Dendritic cell treated with granulocyte-macrophage colony-stimulating factor and Interleukin-4, amounts not matched to agents 40 ng/mL and 50 ng/mL, for 4 days (primary cell): Measurements from ENCODE around the gene PLCB4.

Experiments used
- H3K27ac Mint-ChIP-seq: one replicate; pipeline ENCODE4 v1.8.0; 2022; ENCODE audit warnings: mild to moderate bottlenecking, mixed read lengths
- H3K27me3 Mint-ChIP-seq: one replicate; pipeline ENCODE4 v1.8.0; 2022; ENCODE audit warnings: mild to moderate bottlenecking, mixed read lengths
- H3K36me3 Mint-ChIP-seq: one replicate; pipeline ENCODE4 v1.8.0; 2022; ENCODE audit warnings: low read depth, mixed read lengths
- H3K4me1 Mint-ChIP-seq: one replicate; pipeline ENCODE4 v1.8.0; 2022; ENCODE audit warnings: low read depth, mixed read lengths
- H3K4me3 Mint-ChIP-seq: one replicate; pipeline ENCODE4 v1.8.0; 2022; ENCODE audit warnings: mild to moderate bottlenecking, moderate library complexity, mixed read lengths
- H3K9me3 Mint-ChIP-seq: one replicate; pipeline ENCODE4 v1.8.0; 2022; ENCODE audit warnings: mixed read lengths
- intact Hi-C: fragments of 100-400 bp; cut with micrococcal nuclease; formaldehyde crosslinking; loops from one replicate; pipeline ENCODE4 v1.15.0; 2022

Gene PLCB4

DNA sequence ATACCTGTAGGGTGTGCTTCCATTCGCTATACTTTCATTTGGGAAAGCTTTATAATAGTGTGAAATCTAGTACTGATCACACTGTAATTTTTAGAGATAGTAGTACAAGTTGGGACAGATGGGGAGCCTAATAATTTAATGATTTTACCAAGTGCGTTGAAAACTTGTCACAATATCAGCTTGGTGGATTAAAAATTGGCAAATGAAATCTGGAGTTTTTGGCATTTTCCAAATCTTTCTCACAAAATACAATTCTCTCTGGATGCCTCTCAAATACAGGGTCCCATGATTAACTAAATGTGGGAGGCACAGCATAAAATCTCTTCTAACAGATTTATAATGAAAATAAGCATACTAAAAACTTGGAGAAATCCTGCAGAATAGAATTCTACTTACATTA, 96.4 kb downstream of the PLCB4 start:
- Mint-ChIP-seq H3K4me1 (peaks cover 6% of the 10 kb centered on the region), H3K4me3 (no peak overlapping the region), H3K36me3 (no peaks in the 10 kb centered on the region), H3K9me3 (no peaks in the 10 kb centered on the region), H3K27ac (no peak overlapping the region), H3K27me3 (peaks cover 2% of the 10 kb centered on the region)
- intact Hi-C loops: no loop called here

GRCh38 chr20:9166153-9166780, 97.4 kb downstream of the PLCB4 start:
- Mint-ChIP-seq H3K27ac (no peak overlapping the region), H3K9me3 (no peaks in the 10 kb centered on the region), H3K36me3 (no peaks in the 10 kb centered on the region), H3K4me1 (no peaks in the 10 kb centered on the region), H3K27me3 (no peaks in the 10 kb centered on the region), H3K4me3 (no peak overlapping the region)
- intact Hi-C loops: no loop called here

DNA sequence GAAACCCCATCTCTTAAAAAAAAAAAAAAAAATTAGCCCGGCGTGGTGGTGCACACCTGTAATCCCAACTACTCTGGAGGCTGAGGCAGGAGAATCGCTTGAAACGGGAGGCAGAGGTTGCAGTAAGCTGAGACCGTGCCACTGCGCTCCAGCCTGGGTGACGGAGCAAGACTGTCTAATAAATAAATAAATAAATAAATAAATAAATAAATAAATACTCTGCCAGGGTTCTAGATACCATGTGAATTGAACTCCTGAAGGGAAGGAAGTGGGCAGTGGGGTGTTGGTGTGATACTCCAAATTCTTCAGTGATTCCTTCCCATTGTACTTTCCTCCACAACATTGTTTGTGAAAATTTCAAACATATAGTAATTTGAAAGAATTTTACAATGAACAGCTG, 100.5 kb downstream of the PLCB4 start:
- no peaks in the 10 kb centered on the region for H3K27me3 Mint-ChIP-seq
- intact Hi-C loops: no loop called here
- no peaks in the 10 kb centered on the region for H3K36me3 Mint-ChIP-seq
- H3K4me1 Mint-ChIP-seq: no peaks in the 10 kb centered on the region
- no peaks in the 10 kb centered on the region for H3K9me3 Mint-ChIP-seq
- H3K4me3 Mint-ChIP-seq: no peak overlapping the region
- no peak overlapping the region for H3K27ac Mint-ChIP-seq

GRCh38 chr20:9172851-9173250, 104.0 kb downstream of the PLCB4 start:
- no peak overlapping the region for H3K4me3 Mint-ChIP-seq
- H3K4me1 Mint-ChIP-seq: no peaks in the 10 kb centered on the region
- no peak overlapping the region for H3K27ac Mint-ChIP-seq
- intact Hi-C loops: loop anchor here (5.0 kb wide), 1 partner anchor 321 kb away; no protein-coding TSS in a partner anchor
- H3K27me3 Mint-ChIP-seq: no peaks in the 10 kb centered on the region
- no peaks in the 10 kb centered on the region for H3K9me3 Mint-ChIP-seq
- no peaks in the 10 kb centered on the region for H3K36me3 Mint-ChIP-seq

- Mint-ChIP-seq H3K27me3 (no peaks in the 10 kb centered on the region), H3K4me3 (no peak overlapping the region), H3K27ac (no peak overlapping the region), H3K4me1 (no peaks in the 10 kb centered on the region), H3K36me3 (no peaks in the 10 kb centered on the region), H3K9me3 (no peaks in the 10 kb centered on the region)
- intact Hi-C loops: no loop called here
These were observed 108.4 kb downstream of the PLCB4 start for GRCh38 chr20:9177278-9177677.

- no peaks in the 10 kb centered on the region for H3K27me3 Mint-ChIP-seq
- H3K4me3 Mint-ChIP-seq: no peak overlapping the region
- H3K9me3 Mint-ChIP-seq: no peaks in the 10 kb centered on the region
- no peak overlapping the region for H3K27ac Mint-ChIP-seq
- no peaks in the 10 kb centered on the region for H3K36me3 Mint-ChIP-seq
- no peaks in the 10 kb centered on the region for H3K4me1 Mint-ChIP-seq
- intact Hi-C loops: no loop called here
These were observed 110.4 kb downstream of the PLCB4 start for GRCh38 chr20:9179193-9179802.

- no peaks in the 10 kb centered on the region for H3K9me3 Mint-ChIP-seq
- H3K27ac Mint-ChIP-seq: no peak overlapping the region
- no peaks in the 10 kb centered on the region for H3K36me3 Mint-ChIP-seq
- H3K27me3 Mint-ChIP-seq: no peaks in the 10 kb centered on the region
- no peak overlapping the region for H3K4me3 Mint-ChIP-seq
- intact Hi-C loops: no loop called here
- no peaks in the 10 kb centered on the region for H3K4me1 Mint-ChIP-seq
These were observed 111.0 kb downstream of the PLCB4 start for GRCh38 chr20:9179867-9180266.

GRCh38 chr20:9180481-9181257, 111.8 kb downstream of the PLCB4 start:
- no peak overlapping the region for H3K4me3 Mint-ChIP-seq
- no peaks in the 10 kb centered on the region for H3K27me3 Mint-ChIP-seq
- no peaks in the 10 kb centered on the region for H3K4me1 Mint-ChIP-seq
- intact Hi-C loops: no loop called here
- H3K27ac Mint-ChIP-seq: no peak overlapping the region
- H3K9me3 Mint-ChIP-seq: no peaks in the 10 kb centered on the region
- H3K36me3 Mint-ChIP-seq: no peaks in the 10 kb centered on the region

- no peaks in the 10 kb centered on the region for H3K27me3 Mint-ChIP-seq
- H3K36me3 Mint-ChIP-seq: no peaks in the 10 kb centered on the region
- H3K9me3 Mint-ChIP-seq: no peaks in the 10 kb centered on the region
- no peaks in the 10 kb centered on the region for H3K4me1 Mint-ChIP-seq
- intact Hi-C loops: no loop called here
- H3K4me3 Mint-ChIP-seq: no peak overlapping the region
- no peak overlapping the region for H3K27ac Mint-ChIP-seq
These were observed 116.6 kb downstream of the PLCB4 start for GRCh38 chr20:9185511-9185910.

DNA sequence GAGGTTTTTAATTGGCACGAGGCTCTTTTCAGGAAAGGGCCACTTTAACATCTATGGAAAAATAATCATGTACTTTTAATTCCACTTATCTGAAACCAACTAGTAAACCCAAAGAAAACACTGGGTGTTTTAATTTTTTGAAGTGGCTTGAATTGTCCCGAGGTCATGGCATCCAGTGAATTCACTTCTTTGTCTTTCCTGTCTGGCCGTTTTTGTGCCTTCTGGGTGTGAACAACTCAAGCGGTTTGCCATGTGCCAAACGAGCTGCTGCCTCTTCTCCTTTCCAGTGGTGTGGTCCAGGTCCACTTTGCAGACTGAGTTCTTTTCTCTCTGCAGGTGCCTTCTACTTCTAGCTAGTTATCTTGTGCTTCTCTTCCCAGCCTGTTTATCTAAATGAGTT, 117.5 kb downstream of the PLCB4 start:
- no peaks in the 10 kb centered on the region for H3K9me3 Mint-ChIP-seq
- no peak overlapping the region for H3K27ac Mint-ChIP-seq
- intact Hi-C loops: no loop called here
- no peak overlapping the region for H3K4me3 Mint-ChIP-seq
- H3K4me1 Mint-ChIP-seq: no peaks in the 10 kb centered on the region
- no peaks in the 10 kb centered on the region for H3K27me3 Mint-ChIP-seq
- no peaks in the 10 kb centered on the region for H3K36me3 Mint-ChIP-seq

DNA sequence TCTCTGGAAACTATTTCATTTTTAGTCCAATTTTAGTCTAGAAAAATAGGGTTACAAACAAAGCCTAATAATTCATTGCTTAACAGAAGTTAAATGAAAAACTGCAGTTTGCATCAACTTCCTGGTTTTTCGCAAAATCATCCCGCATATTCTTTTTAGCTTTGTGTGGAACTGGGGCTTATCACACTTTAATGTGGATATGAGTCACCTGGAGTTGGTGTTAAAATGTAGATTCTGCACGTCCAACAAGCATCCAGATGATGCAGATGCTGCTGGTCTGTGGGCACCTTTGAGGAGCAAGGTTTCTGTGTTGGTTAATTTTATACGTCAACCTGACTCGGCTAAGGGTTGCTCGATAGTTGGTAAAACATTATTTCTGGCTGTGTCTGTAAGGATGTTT, 126.1 kb downstream of the PLCB4 start:
- H3K27me3 Mint-ChIP-seq: no peaks in the 10 kb centered on the region
- H3K4me3 Mint-ChIP-seq: no peak overlapping the region
- H3K36me3 Mint-ChIP-seq: no peaks in the 10 kb centered on the region
- no peak overlapping the region for H3K27ac Mint-ChIP-seq
- H3K4me1 Mint-ChIP-seq: no peaks in the 10 kb centered on the region
- H3K9me3 Mint-ChIP-seq: no peaks in the 10 kb centered on the region
- intact Hi-C loops: no loop called here

- H3K4me3 Mint-ChIP-seq: no peak overlapping the region
- intact Hi-C loops: no loop called here
- no peaks in the 10 kb centered on the region for H3K36me3 Mint-ChIP-seq
- no peaks in the 10 kb centered on the region for H3K9me3 Mint-ChIP-seq
- no peak overlapping the region for H3K27ac Mint-ChIP-seq
- H3K27me3 Mint-ChIP-seq: no peaks in the 10 kb centered on the region
- H3K4me1 Mint-ChIP-seq: no peaks in the 10 kb centered on the region
These were observed 127.2 kb downstream of the PLCB4 start for GRCh38 chr20:9196110-9196509.

GRCh38 chr20:9198460-9198859, 129.6 kb downstream of the PLCB4 start:
- intact Hi-C loops: no loop called here
- no peaks in the 10 kb centered on the region for H3K9me3 Mint-ChIP-seq
- no peak overlapping the region for H3K4me3 Mint-ChIP-seq
- no peaks in the 10 kb centered on the region for H3K4me1 Mint-ChIP-seq
- no peak overlapping the region for H3K27ac Mint-ChIP-seq
- no peaks in the 10 kb centered on the region for H3K36me3 Mint-ChIP-seq
- H3K27me3 Mint-ChIP-seq: no peaks in the 10 kb centered on the region

DNA sequence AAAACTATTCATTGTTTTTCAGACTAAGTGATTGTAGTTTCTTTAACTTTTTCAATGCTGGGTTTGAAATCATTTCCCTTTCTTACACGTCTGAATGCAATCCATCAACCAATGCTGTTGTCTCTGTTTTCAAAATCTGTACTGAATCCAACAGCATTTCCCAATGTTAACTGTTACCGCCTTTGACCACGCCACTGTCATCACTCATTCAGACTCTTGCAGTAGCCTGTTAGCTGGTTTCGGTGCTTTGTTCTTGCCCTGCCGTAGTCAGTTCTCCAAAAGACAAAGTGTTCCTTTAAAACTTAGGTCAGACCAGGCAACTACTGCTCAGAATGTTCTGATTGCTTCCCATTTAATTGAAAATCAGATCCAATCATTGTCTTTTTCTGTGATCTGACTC, 131.3 kb downstream of the PLCB4 start:
- Mint-ChIP-seq H3K4me1 (no peaks in the 10 kb centered on the region), H3K4me3 (no peak overlapping the region), H3K9me3 (no peaks in the 10 kb centered on the region), H3K36me3 (no peaks in the 10 kb centered on the region), H3K27me3 (no peaks in the 10 kb centered on the region), H3K27ac (no peak overlapping the region)
- intact Hi-C loops: no loop called here
